Stimulated activated CD4-positive, alpha-beta T cell treated with anti-CD3 and anti-CD28 coated beads, Interleukin-15, amount 100 ng/mL, for 24 hours (primary cell): Measurements from ENCODE around the gene SPOCK3.
"Not testable (repeated sequence)": the region's sequence is repeated elsewhere in the genome, so short reads cannot be mapped to it uniquely, and the experiment has no call there.

Source experiments
- DNase-seq: peaks from one replicate; pipeline ENCODE4 v3.0.0-alpha.2; 2020

SPOCK3 gene

GRCh38 chr4:167234316-167234881 lies at the start of gene SPOCK3:
Gene SPOCK3, minus strand, starts transcription at chr4:167234494.
- peak; percentile 5 for DNase-seq

- DNase-seq = no peak
These were observed 48.0 kb upstream of the SPOCK3 start for GRCh38 chr4:167282171-167282864.

- DNase-seq = not testable (repeated sequence)
These were observed 47.3 kb upstream of the SPOCK3 start for GRCh38 chr4:167281545-167281944.

- no peak for DNase-seq
These were observed 40.1 kb upstream of the SPOCK3 start for GRCh38 chr4:167274351-167274750.

- no peak for DNase-seq
These were observed 30.9 kb upstream of the SPOCK3 start for GRCh38 chr4:167265231-167265630.

GRCh38 chr4:167248271-167248670 lies 14.0 kb upstream of the SPOCK3 start:
- no peak for DNase-seq

GRCh38 chr4:167239627-167240026 lies 5.3 kb upstream of the SPOCK3 start:
- no peak for DNase-seq

- DNase-seq = no peak
These were observed 3.9 kb upstream of the SPOCK3 start for GRCh38 chr4:167238226-167238625.

GRCh38 chr4:167233685-167234315 lies 494 bp downstream of the SPOCK3 start:
- no peak for DNase-seq

GRCh38 chr4:167232805-167233684 lies 1.2 kb downstream of the SPOCK3 start:
- DNase-seq = no peak

- DNase-seq = no peak
These were observed 3.5 kb downstream of the SPOCK3 start for GRCh38 chr4:167230744-167231143.

- DNase-seq = no peak
These were observed 12.2 kb downstream of the SPOCK3 start for GRCh38 chr4:167222099-167222498.

- no peak for DNase-seq
These were observed 13.2 kb downstream of the SPOCK3 start for GRCh38 chr4:167221084-167221483.

- DNase-seq = no peak
These were observed 16.2 kb downstream of the SPOCK3 start for GRCh38 chr4:167218022-167218608.

- DNase-seq = no peak
These were observed 17.5 kb downstream of the SPOCK3 start for GRCh38 chr4:167216783-167217182.

- no peak for DNase-seq
These were observed 24.1 kb downstream of the SPOCK3 start for GRCh38 chr4:167210166-167210565.

GRCh38 chr4:167196344-167197012 lies 37.8 kb downstream of the SPOCK3 start:
- no peak for DNase-seq

GRCh38 chr4:167190379-167190778 lies 43.9 kb downstream of the SPOCK3 start:
- DNase-seq = no peak

- DNase-seq = no peak
These were observed 48.8 kb downstream of the SPOCK3 start for GRCh38 chr4:167185465-167185864.

- no peak for DNase-seq
These were observed 51.3 kb downstream of the SPOCK3 start for GRCh38 chr4:167183036-167183435.

- DNase-seq = no peak
These were observed 56.4 kb downstream of the SPOCK3 start for GRCh38 chr4:167177925-167178324.

GRCh38 chr4:167176723-167177367 lies 57.4 kb downstream of the SPOCK3 start:
- no peak for DNase-seq
